H1 (cell line): ENCODE measurements around the gene ARHGEF11. TPM values are rescaled to one million over a fixed set of nuclear protein-coding genes. Genes with fewer than 3 reads are reported as not detected.

Source experiments
- CTCF ChIP-seq, 3 experiments: IDR thresholded peaks; 1 replicate in 2 of 3; 2 replicates in 1 of 3; pipeline versions ENCODE4 v1.5.1 to v1.6.1; 2011; ENCODE audit warnings: low read length in 3 of 3, mild to moderate bottlenecking in 3 of 3, inconsistent platforms in 2 of 3, low read depth in 1 of 3, moderate library complexity in 1 of 3; ENCODE audit not compliant: insufficient read depth in 1 of 3; ENCODE audit errors: control extremely low read depth in 1 of 3
- GTF2F1 ChIP-seq: IDR thresholded peaks from 2 replicates; pipeline ENCODE4 v1.6.1; 2012; ENCODE audit warnings: low read depth, low read length, improper control_type of control experiment, borderline replicate concordance
- POU5F1 ChIP-seq: IDR thresholded peaks from 2 replicates; pipeline ENCODE4 v1.6.1; 2011; ENCODE audit warnings: low read depth, mild to moderate bottlenecking, low read length, moderate library complexity
- RFX5 ChIP-seq: IDR thresholded peaks from 2 replicates; pipeline ENCODE4 v1.6.1; 2011; ENCODE audit warnings: low read depth, low read length, improper control_type of control experiment, borderline replicate concordance
- RNF2 ChIP-seq: fragments of 200-900, 300-1000 bp; sonication (generic); IDR thresholded peaks from 2 replicates; pipeline ENCODE4 v1.7.1; 2016; ENCODE audit warnings: borderline replicate concordance, low read depth, mild to moderate bottlenecking, antibody characterized with exemption, low read length; ENCODE audit not compliant: poor library complexity, severe bottlenecking; ENCODE audit errors: missing control alignments
- SAP30 ChIP-seq: fragments of 300-600 bp; sonication (generic); IDR thresholded peaks from 2 replicates; pipeline ENCODE4 v1.7.1; 2012; ENCODE audit warnings: low read length, moderate library complexity, mild to moderate bottlenecking, inconsistent platforms; ENCODE audit not compliant: insufficient read depth, insufficient replicate concordance
- TBP ChIP-seq: IDR thresholded peaks from 2 replicates; pipeline ENCODE4 v1.6.1; 2011; ENCODE audit warnings: low read depth, low read length, improper control_type of control experiment
- polyA plus RNA-seq, 7 experiments: library from polyadenylated mRNA; depleted of rRNA in 3 of 7; stranded (reverse) in 5 of 7; unstranded in 2 of 7; fragments of >200 nt in 5 of 7; fragments of 200-250 nt in 2 of 7; gene quantifications; 1 replicate in 5 of 7; 2 replicates in 1 of 7; 4 replicates in 1 of 7; pipeline versions ENCODE4 v1.2.1 to v1.2.3, GENCODE V29; 2011 to 2013; ENCODE audit warnings: missing spikeins in 2 of 7, mixed read lengths in 2 of 7
- total RNA-seq: library from RNA; stranded (reverse); fragmentation: NEBNext Ultra II Directional; extraction: Animal tissue kit (Norgen Biotek cat#: 25700); gene quantifications from 2 replicates; pipeline ENCODE4 v1.2.1, GENCODE V29; 2021

Gene ARHGEF11
- total and polyA plus RNA-seq, 2 of the 8 experiments (the other 6 are each of a cell fraction or from before 2014, with no cell fraction given) = 19.9 to 33.1 TPM

- TF ChIP-seq CTCF (IDR thresholded peaks at IDR 0.05; ENCODE audit: control extremely low read depth in 1 of 3, insufficient read depth in 1 of 3, low read depth in 1 of 3, low read length in 3 of 3) (no peak), RNF2 (no peak), POU5F1 (no peak), TBP (no peak), GTF2F1 (no peak), RFX5 (no peak), SAP30 (no peak)
Observed at GRCh38 chr1:157030728-157031127, 14.8 kb downstream of the ARHGEF11 start (continued).
